Ovary (tissue), 9 donors: ENCODE measurements around the gene RRP36. TPM values are rescaled to one million over a fixed set of nuclear protein-coding genes. Genes with fewer than 3 reads are reported as not detected.

Source experiments
- DNase-seq, 5 donors: peaks; one replicate each; pipeline ENCODE4 v3.0.0-alpha.2; 2019 to 2020
- H3K27ac ChIP-seq, 2 donors: fragments of 200-600 bp; one replicate each; pipeline versions ENCODE4 v1.5.1 to v1.8.0; 2019 to 2022
- H3K27me3 ChIP-seq: fragments of 200-600 bp; one replicate; pipeline ENCODE4 v1.8.0; 2022
- H3K36me3 ChIP-seq: fragments of 200-600 bp; sonication (generic); one replicate; pipeline ENCODE4 v1.5.1; 2019
- H3K4me1 ChIP-seq: one replicate; pipeline ENCODE4 v1.8.1; 2013; ENCODE audit warnings: mild to moderate bottlenecking, moderate library complexity; ENCODE audit not compliant: insufficient read depth
- H3K4me3 ChIP-seq: fragments of 200-600 bp; sonication (generic); one replicate; pipeline ENCODE4 v1.5.1; 2017
- H3K9me3 ChIP-seq, 2 donors: fragments of 200-600 bp in 1 of 2; sonication (generic) in 1 of 2; one replicate each; pipeline versions ENCODE4 v1.5.1 to v1.8.1; 2013 to 2019; ENCODE audit warnings: mild to moderate bottlenecking in 1 of 2, moderate library complexity in 1 of 2
- CTCF ChIP-seq, 3 donors: fragments of 450-650 bp in 2 of 3; fragments of 200-600 bp in 1 of 3; IDR thresholded peaks; one replicate each; pipeline versions ENCODE4 v1.5.1 to v1.8.0; 2016 to 2022; ENCODE audit warnings: antibody characterized with exemption in 3 of 3, mild to moderate bottlenecking in 1 of 3
- EP300 ChIP-seq: sonication (generic); formaldehyde crosslinking; IDR thresholded peaks from one replicate; pipeline ENCODE4 v1.6.1; 2017; ENCODE audit warnings: antibody characterized with exemption
- POLR2A ChIP-seq: fragments of 450-650 bp; IDR thresholded peaks from one replicate; pipeline ENCODE4 v1.6.1; 2017; ENCODE audit warnings: antibody characterized with exemption, mild to moderate bottlenecking, moderate library complexity
- WGBS, 3 donors: extraction: QIAGEN DNeasy Blood & Tissue Kit in 1 of 3; methylation state at CpG; one replicate each; pipeline versions ENCODE4 v1.1.5 to v1.1.7; 2013 to 2017; 5-methylcytosine and 5-hydroxymethylcytosine counted together
- intact Hi-C, 4 donors: fragments of 100-400 bp; cut with DNase I; formaldehyde crosslinking; loops; one replicate each; pipeline versions ENCODE4 v1.11.0 to v1.15.1; 2022 to 2023
- polyA plus RNA-seq, 2 donors: library from polyadenylated mRNA; stranded (reverse); fragments of 200-250 nt in 1 of 2; fragments of 350-450 nt in 1 of 2; fragmentation: Illumina TruSeq in 1 of 2; extraction: RNeasy Lipid Tissue Mini Kit (QIAGEN cat#74804) in 1 of 2; gene quantifications; one replicate each; pipeline ENCODE4 v1.2.3, GENCODE V29; 2013 to 2014
- total RNA-seq, 7 donors: library from RNA; depleted of rRNA in 2 of 7; stranded (reverse); fragments of >200 nt in 2 of 7; fragmentation: NEBNext Ultra II Directional in 3 of 7; extraction: Animal tissue kit (Norgen Biotek cat#: 25700) in 3 of 7; gene quantifications; one replicate each; pipeline versions ENCODE4 v1.1.0 to v1.2.4, GENCODE V29; 2016 to 2023
- donor health status: DM: no; HTN: no; CAD: no; lungs with moderate emphysema.
- donor health status: DM: no; HTN: no; CAD: no.
- donor health status: Bipolar disorder and iron deficiency.
- donor health status: DM: yes; HTN: yes; CAD: no.
- donor health status: DM: no; HTN: no; CAD: no.
- donor health status: DM: yes; HTN: yes; CAD: no.

The RRP36 gene
- total and polyA plus RNA-seq, 9 donors: 23.6 to 58.7 (median 36.0) TPM

- no peak for DNase-seq
- Histone ChIP-seq H3K36me3 (no peaks in the 10 kb centered on the region), H3K27ac (no peak overlapping the region), H3K27me3 (no peaks in the 10 kb centered on the region), H3K9me3 (no peaks in the 10 kb centered on the region), H3K4me3 (no peak overlapping the region), H3K4me1 (peaks cover 7% of the 10 kb centered on the region)
- intact Hi-C loops: no loop called here
- 79 to 82% (median 79%) methylated on average over 7 of the region's 7 CpGs for WGBS, 3 donors
- TF ChIP-seq CTCF (IDR thresholded peaks at IDR 0.05) (no peak), POLR2A (no peak), EP300 (no peak)
These were observed 26.6 kb downstream of the RRP36 start for GRCh38 chr6:43047998-43048397.

GRCh38 chr6:43050981-43051380 is 29.6 kb downstream of the RRP36 start:
- Histone ChIP-seq H3K4me3 (no peak overlapping the region), H3K27ac (no peak overlapping the region), H3K9me3 (no peaks in the 10 kb centered on the region), H3K27me3 (no peaks in the 10 kb centered on the region), H3K36me3 (no peaks in the 10 kb centered on the region), H3K4me1 (peaks cover 14% of the 10 kb centered on the region)
- 86 to 90% (median 88%) methylated on average over 17 of the region's 17 CpGs for WGBS, 3 donors
- TF ChIP-seq POLR2A (no peak), EP300 (no peak), CTCF (IDR thresholded peaks at IDR 0.05) (no peak)
- DNase-seq: no peak
- intact Hi-C loops: no loop called here

GRCh38 chr6:43052225-43052841 is 30.9 kb downstream of the RRP36 start:
- intact Hi-C loops: no loop called here
- 60 to 71% (median 63%) methylated on average over 19 of the region's 19 CpGs for WGBS, 3 donors
- no peaks in the 10 kb centered on the region for H3K36me3 ChIP-seq

GRCh38 chr6:43052842-43053544 is 31.6 kb downstream of the RRP36 start:
- intact Hi-C loops: no loop called here
- Histone ChIP-seq H3K4me3 (peak overlapping the region; percentile 79), H3K4me1 (peaks cover 14% of the 10 kb centered on the region), H3K27me3 (no peaks in the 10 kb centered on the region), H3K36me3 (no peaks in the 10 kb centered on the region), H3K27ac (peak overlapping the region; percentile 66 to 96), H3K9me3 (no peaks in the 10 kb centered on the region)
- peak in 4 of 5 donors; percentile 38 to 64 (median 48) for DNase-seq
- 5 to 11% (median 9%) methylated on average over 22 of the region's 22 CpGs for WGBS, 3 donors
- TF ChIP-seq EP300 (no peak), CTCF (IDR thresholded peaks at IDR 0.05) (no peak), POLR2A (no peak)

More at GRCh38 chr6:43052225-43052841, 30.9 kb downstream of the RRP36 start:
- Histone ChIP-seq H3K9me3 (no peaks in the 10 kb centered on the region), H3K4me1 (peaks cover 14% of the 10 kb centered on the region), H3K27me3 (no peaks in the 10 kb centered on the region), H3K27ac (peak overlapping the region in 1 of 2 donors; percentile 96), H3K4me3 (no peak overlapping the region)
- TF ChIP-seq POLR2A: no peak
- no peak for TF ChIP-seq EP300
- no peak for TF ChIP-seq CTCF (IDR thresholded peaks at IDR 0.05)
- peak in 2 of 5 donors; percentile 42 to 60 for DNase-seq
